MCF 10A (cell line): Measurements from ENCODE around the gene ARHGAP44. TPM values are rescaled to one million over a fixed set of nuclear protein-coding genes. Genes with fewer than 3 reads are reported as not detected.
"Not testable (repeated sequence)": the region's sequence is repeated elsewhere in the genome, so short reads cannot be mapped to it uniquely, and the experiment has no call there.

Experiments used
- BruUV-seq: library from RNA; stranded (reverse); fragments of 400-500 nt; replicated peaks from 2 replicates; lab custom pipeline; 2021; lab: Mats Ljungman, UMichigan
- CTCF ChIA-PET: fragments of 300-600 bp; sonication (Branson Sonifier 250); formaldehyde crosslinking; extraction: SDS; loops from one replicate; lab custom pipeline; 2021; ENCODE audit warnings: antibody characterized with exemption, inconsistent platforms; lab: Yijun Ruan, JAX
- POLR2A ChIA-PET: fragments of 300-600, 350-650 bp; sonication (Branson Sonifier 250); formaldehyde crosslinking; extraction: SDS; loops from one replicate; lab custom pipeline; 2020; ENCODE audit warnings: antibody characterized with exemption, inconsistent platforms; lab: Yijun Ruan, JAX
- DNase-seq: peaks from one replicate; pipeline ENCODE4 v3.0.0-alpha.2; 2018; ENCODE audit not compliant: unreplicated experiment
- H3K27ac Mint-ChIP-seq: one replicate; pipeline ENCODE4 v1.8.0; 2022; ENCODE audit warnings: mild to moderate bottlenecking, low read depth, mixed read lengths; ENCODE audit not compliant: unreplicated experiment
- H3K27me3 Mint-ChIP-seq: one replicate; pipeline ENCODE4 v1.8.0; 2022; ENCODE audit warnings: mixed read lengths; ENCODE audit not compliant: insufficient read depth, unreplicated experiment
- H3K36me3 Mint-ChIP-seq: one replicate; pipeline ENCODE4 v1.8.0; 2022; ENCODE audit warnings: mild to moderate bottlenecking, moderate library complexity, mixed read lengths; ENCODE audit not compliant: insufficient read depth, unreplicated experiment
- H3K4me1 Mint-ChIP-seq: one replicate; pipeline ENCODE4 v1.8.0; 2022; ENCODE audit warnings: mixed read lengths; ENCODE audit not compliant: insufficient read depth, unreplicated experiment
- H3K4me3 Mint-ChIP-seq: one replicate; pipeline ENCODE4 v1.8.0; 2022; ENCODE audit warnings: mild to moderate bottlenecking, moderate library complexity, mixed read lengths; ENCODE audit not compliant: unreplicated experiment
- H3K9me3 Mint-ChIP-seq: one replicate; pipeline ENCODE4 v1.8.0; 2022; ENCODE audit warnings: mixed read lengths; ENCODE audit not compliant: unreplicated experiment
- intact Hi-C: fragments of 100-400 bp; cut with micrococcal nuclease; formaldehyde crosslinking; loops from 2 replicates; pipeline ENCODE4 v1.14.1; 2022
- total RNA-seq: library from RNA; stranded (reverse); gene quantifications from 2 replicates; pipeline ENCODE4 v1.2.3, GENCODE V29; 2022
- TF ChIP-seq, protein P1 (sequence below): fragments of 200-600 bp; IDR thresholded peaks from one replicate; pipeline ENCODE4 v1.8.0; 2022; ENCODE audit warnings: antibody characterized with exemption, mild to moderate bottlenecking; ENCODE audit not compliant: unreplicated experiment

Gene ARHGAP44
- total RNA-seq, 1 experiment from 2014 or later, result 1.3 TPM

DNA sequence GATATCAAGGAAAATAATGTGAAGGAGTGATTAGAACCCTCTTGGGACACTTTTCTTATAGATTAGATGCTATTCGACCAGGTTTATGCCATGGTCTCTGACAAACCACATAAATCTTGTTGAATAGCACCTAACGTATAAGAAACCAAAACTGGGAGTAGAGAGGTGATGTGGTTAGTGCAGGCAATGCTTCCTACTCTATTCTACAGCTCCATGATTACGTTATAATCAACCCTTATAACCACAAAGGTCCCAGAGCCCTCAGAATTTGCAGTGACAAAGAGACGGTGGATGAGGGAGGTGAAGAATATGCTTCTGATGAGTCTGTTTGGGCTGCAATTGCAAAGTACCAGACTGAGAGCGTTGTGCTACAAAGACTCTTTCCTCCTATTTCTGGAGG lies 78.4 kb downstream of the ARHGAP44 start:
- H3K4me1 Mint-ChIP-seq, result no peaks in the 10 kb centered on the region
- ChIA-PET POLR2A (no interaction called here), CTCF (no interaction called here)
- H3K9me3 Mint-ChIP-seq, result peaks cover 25% of the 10 kb centered on the region
- intact Hi-C loops, result no loop called here
- no peaks in the 10 kb centered on the region for H3K27me3 Mint-ChIP-seq
- DNase-seq, result no peak
- BruUV-seq, result no TSS peak
- H3K27ac Mint-ChIP-seq, result no peak overlapping the region
- TF ChIP-seq, protein P1, sequence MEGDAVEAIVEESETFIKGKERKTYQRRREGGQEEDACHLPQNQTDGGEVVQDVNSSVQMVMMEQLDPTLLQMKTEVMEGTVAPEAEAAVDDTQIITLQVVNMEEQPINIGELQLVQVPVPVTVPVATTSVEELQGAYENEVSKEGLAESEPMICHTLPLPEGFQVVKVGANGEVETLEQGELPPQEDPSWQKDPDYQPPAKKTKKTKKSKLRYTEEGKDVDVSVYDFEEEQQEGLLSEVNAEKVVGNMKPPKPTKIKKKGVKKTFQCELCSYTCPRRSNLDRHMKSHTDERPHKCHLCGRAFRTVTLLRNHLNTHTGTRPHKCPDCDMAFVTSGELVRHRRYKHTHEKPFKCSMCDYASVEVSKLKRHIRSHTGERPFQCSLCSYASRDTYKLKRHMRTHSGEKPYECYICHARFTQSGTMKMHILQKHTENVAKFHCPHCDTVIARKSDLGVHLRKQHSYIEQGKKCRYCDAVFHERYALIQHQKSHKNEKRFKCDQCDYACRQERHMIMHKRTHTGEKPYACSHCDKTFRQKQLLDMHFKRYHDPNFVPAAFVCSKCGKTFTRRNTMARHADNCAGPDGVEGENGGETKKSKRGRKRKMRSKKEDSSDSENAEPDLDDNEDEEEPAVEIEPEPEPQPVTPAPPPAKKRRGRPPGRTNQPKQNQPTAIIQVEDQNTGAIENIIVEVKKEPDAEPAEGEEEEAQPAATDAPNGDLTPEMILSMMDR, result no peak
- no peaks in the 10 kb centered on the region for H3K36me3 Mint-ChIP-seq
- H3K4me3 Mint-ChIP-seq, result no peak overlapping the region

DNA sequence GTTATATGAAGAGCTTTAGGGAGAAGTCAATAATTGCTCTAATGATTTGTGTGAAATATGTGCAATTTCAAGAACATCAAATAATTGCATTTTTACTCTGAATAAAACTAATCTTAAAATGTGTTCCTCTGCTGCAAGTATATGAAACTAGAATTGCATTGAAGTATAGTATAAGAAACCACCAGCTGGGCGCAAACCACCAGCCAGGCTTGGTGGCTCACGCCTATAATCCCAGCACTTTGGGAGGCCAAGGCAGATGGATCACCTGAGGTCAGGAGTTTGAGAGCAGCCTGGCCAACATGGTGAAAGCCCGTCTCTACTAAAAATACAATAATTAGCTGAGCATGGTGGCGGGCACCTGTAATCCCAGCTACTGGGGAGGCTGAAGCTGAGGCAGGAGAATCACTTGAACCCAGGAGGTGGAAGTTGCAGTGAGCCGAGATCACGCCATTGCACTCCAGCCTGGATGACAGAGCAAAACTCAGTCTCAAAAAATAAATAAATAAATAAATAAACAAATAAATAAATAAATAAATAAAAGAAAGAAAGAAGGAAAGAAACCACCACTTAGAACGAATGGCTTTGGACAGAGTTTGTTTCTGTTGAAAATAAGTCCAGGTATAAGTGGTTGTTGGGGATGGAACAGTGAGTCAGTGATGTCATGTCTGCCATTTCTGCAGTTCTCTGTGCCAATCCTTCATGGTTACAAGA lies 84.3 kb downstream of the ARHGAP44 start:
- POLR2A ChIA-PET, H3K4me3 Mint-ChIP-seq, intact Hi-C loops, H3K27ac Mint-ChIP-seq, BruUV-seq, H3K4me1 Mint-ChIP-seq, H3K36me3 Mint-ChIP-seq, H3K27me3 Mint-ChIP-seq, DNase-seq: not testable (repeated sequence)
- H3K9me3 Mint-ChIP-seq, result peaks cover 35% of the 10 kb centered on the region
- CTCF ChIA-PET, result interaction anchor here (0.6 to 1.1 kb wide), 3 partner anchors 25 to 555 kb away, joined by 3 to 4 read pairs (median 4); no protein-coding TSS in a partner anchor

DNA sequence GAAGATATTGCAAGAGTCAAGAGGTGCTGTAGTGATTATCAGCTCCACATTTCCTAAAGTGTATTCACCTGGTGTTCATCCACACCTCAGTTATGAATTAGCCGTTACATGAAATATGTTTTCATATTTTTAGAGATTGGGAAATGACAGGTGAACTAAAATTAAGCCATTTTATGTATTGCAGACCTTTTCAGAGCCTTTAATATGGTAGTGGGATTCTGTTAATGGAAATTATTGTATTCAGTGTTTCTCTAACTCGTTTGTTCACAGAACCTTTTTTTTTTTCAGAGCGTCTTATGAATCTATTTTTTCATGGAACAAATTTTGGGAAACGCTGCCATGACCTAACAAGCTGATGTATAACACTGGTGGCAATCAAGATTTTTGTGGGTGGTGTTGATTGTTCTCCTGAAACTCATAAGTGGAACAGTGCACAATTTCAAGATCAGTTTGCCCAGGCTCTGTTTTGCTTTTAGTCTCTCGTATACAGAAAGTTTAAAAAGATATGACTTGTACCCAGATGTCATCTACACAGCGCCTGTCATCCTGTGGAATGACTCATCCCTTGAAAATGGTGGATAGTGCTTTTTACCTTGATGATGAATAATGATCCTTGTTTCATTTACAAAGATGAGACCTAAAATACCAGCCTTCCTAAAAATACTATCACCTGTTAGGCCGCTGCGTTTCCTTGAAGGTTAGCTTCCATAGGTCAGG lies 88.8 kb downstream of the ARHGAP44 start:
- Mint-ChIP-seq H3K4me3 (no peak overlapping the region), H3K4me1 (no peaks in the 10 kb centered on the region), H3K27me3 (no peaks in the 10 kb centered on the region), H3K36me3 (no peaks in the 10 kb centered on the region), H3K9me3 (peaks cover 24% of the 10 kb centered on the region), H3K27ac (no peak overlapping the region)
- ChIA-PET POLR2A (no interaction called here), CTCF (no interaction called here)
- intact Hi-C loops, result no loop called here
- TF ChIP-seq, protein P1, result no peak
- no TSS peak for BruUV-seq
- no peak for DNase-seq

DNA sequence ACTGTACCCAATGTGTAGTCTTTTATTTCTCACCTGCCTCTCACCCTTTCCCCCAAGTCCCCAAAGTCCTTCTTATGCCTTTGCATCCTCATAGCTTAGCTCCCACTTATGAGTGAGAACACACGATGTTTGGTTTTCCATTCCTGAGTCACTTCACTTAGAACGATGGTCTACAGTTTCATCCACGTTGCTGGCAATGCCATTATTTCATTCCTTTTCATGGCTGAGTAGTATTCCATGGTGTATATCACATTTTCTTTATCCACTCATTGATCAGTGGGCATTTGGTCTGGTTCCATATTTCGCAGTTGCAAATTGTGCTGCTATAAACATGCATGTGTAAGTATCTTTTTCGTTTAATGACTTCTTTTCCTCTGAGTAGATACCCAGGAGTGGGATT lies 89.8 kb downstream of the ARHGAP44 start:
- POLR2A ChIA-PET, intact Hi-C loops, H3K27me3 Mint-ChIP-seq, H3K27ac Mint-ChIP-seq, BruUV-seq, H3K4me3 Mint-ChIP-seq, H3K36me3 Mint-ChIP-seq, H3K4me1 Mint-ChIP-seq, CTCF ChIA-PET, DNase-seq: not testable (repeated sequence)
- H3K9me3 Mint-ChIP-seq, result peaks cover 19% of the 10 kb centered on the region

DNA sequence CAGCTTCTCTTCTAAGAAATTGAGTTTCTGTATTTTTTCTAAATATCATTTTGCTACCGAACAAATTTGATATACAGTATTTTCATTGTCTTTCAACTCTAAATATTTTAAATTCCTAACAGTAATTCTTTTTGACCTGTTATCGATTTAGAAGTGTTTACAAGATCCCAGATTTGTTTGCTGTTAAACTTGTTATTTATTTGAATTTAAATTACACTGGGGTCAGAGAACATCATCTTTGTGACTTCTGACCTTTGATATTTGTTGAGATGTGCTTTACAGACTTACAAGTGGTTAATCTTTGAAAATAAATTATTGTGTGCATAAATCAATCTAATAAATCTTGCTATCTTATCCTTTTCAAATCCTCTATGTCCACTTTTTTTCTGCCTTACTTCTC lies 94.2 kb downstream of the ARHGAP44 start:
- ChIA-PET POLR2A (no interaction called here), CTCF (no interaction called here)
- intact Hi-C loops, result no loop called here
- peaks cover 7% of the 10 kb centered on the region for H3K9me3 Mint-ChIP-seq
- DNase-seq, result no peak
- no peak overlapping the region for H3K27ac Mint-ChIP-seq
- H3K4me3 Mint-ChIP-seq, result no peak overlapping the region
- TF ChIP-seq, protein P1, result no peak
- no peaks in the 10 kb centered on the region for H3K4me1 Mint-ChIP-seq
- H3K36me3 Mint-ChIP-seq, result no peaks in the 10 kb centered on the region
- H3K27me3 Mint-ChIP-seq, result peaks cover 13% of the 10 kb centered on the region
- BruUV-seq, result no TSS peak
